RWPE1 (cell line): ENCODE data around the gene EIF5A2.
A peak's percentile ranks its signal among the peaks of the same experiment; 100 is the strongest.

Experiments
- CTCF ChIA-PET: fragments of 350-600 bp; sonication (Branson Sonifier 250); formaldehyde crosslinking; extraction: SDS; loops from one replicate; lab custom pipeline; 2021; lab: Yijun Ruan, JAX
- POLR2A ChIA-PET: fragments of 400-600 bp; formaldehyde crosslinking; extraction: SDS; loops from one replicate; lab custom pipeline; 2020; ENCODE audit warnings: antibody characterized with exemption; ENCODE audit not compliant: low non-redundant PET; lab: Yijun Ruan, JAX
- DNase-seq: peaks from one replicate; pipeline ENCODE4 v3.0.0; 2012; ENCODE audit warnings: low spot score
- H3K27ac ChIP-seq: fragments of 450-650 bp; 2 replicates; pipeline ENCODE4 v1.5.1; 2017
- CTCF ChIP-seq: fragments of 450-650 bp; conservative IDR thresholded peaks from 2 replicates; pipeline ENCODE4 v1.5.1; 2017; ENCODE audit warnings: low read depth, mild to moderate bottlenecking

Gene EIF5A2

GRCh38 chr3:170876537-170876936 lies 31.9 kb downstream of the EIF5A2 start:
- no peak for DNase-seq
- no peak for TF ChIP-seq CTCF
- CTCF ChIA-PET = interaction anchor here (0.6 kb wide), 1 partner anchor 9 kb away, joined by 3 read pairs; no protein-coding TSS in a partner anchor
- H3K27ac ChIP-seq = no peak overlapping the region
- POLR2A ChIA-PET = no interaction called here

- ChIA-PET POLR2A (interaction anchor here (0.6 to 1.6 kb wide), 7 partner anchors 16 to 1858 kb away, joined by 3 to 7 read pairs (median 3); partner anchors contain the start of gene EIF5A2), CTCF (interaction anchor here (0.6 kb wide), 2 partner anchors 323 to 648 kb away, joined by 3 read pairs; partner anchors contain the start of gene PRKCI)
- peak within 1 kb of the TSS; percentile 81 for H3K27ac ChIP-seq
- DNase-seq = peak; percentile 88
- no peak for TF ChIP-seq CTCF
These were observed 38.5 kb downstream of the EIF5A2 start, which contains the start of gene RPL22L1 for GRCh38 chr3:170869645-170870593. TSS of gene RPL22L1 (minus strand) at chr3:170870195. CDS start at chr3:170870167, 28 bp downstream.

- no peak for DNase-seq
- H3K27ac ChIP-seq = peak overlapping the region; percentile 81
- ChIA-PET POLR2A (interaction anchor here (0.6 to 1.6 kb wide), 3 partner anchors 15 to 284 kb away, joined by 3 to 7 read pairs (median 3); partner anchors contain the start of gene EIF5A2), CTCF (interaction anchor here (0.6 kb wide), 1 partner anchor 647 kb away, joined by 3 read pairs; the partner anchor contains the start of gene PRKCI)
- TF ChIP-seq CTCF = no peak
These were observed 39.2 kb downstream of the EIF5A2 start for GRCh38 chr3:170869239-170869590.

GRCh38 chr3:170868577-170869238 lies 39.7 kb downstream of the EIF5A2 start:
- CTCF ChIA-PET = interaction anchor here (0.8 kb wide), 1 partner anchor 284 kb away, joined by 5 read pairs; no protein-coding TSS in a partner anchor
- POLR2A ChIA-PET = interaction anchor here (0.8 kb wide), 1 partner anchor 284 kb away, joined by 3 read pairs; no protein-coding TSS in a partner anchor
- peak overlapping the region; percentile 38; the same call in 1 of the 2 replicates for H3K27ac ChIP-seq
- no peak for DNase-seq
- no peak for TF ChIP-seq CTCF

- ChIA-PET CTCF (no interaction called here), POLR2A (no interaction called here)
- no peak for DNase-seq
- no peak for TF ChIP-seq CTCF
- no peak overlapping the region for H3K27ac ChIP-seq
These were observed 41.1 kb downstream of the EIF5A2 start for GRCh38 chr3:170867143-170867937.
